Upper lobe of left lung (tissue), 4 donors: ENCODE results near the gene KPNA1.

Source experiments
- POLR2A ChIP-seq, 4 donors: fragments of 450-650 bp; IDR thresholded peaks; one replicate each; pipeline ENCODE4 v1.5.1; 2016 to 2017; ENCODE audit warnings: antibody characterized with exemption in 4 of 4, mild to moderate bottlenecking in 2 of 4
- TF ChIP-seq, protein P1 (sequence below), 6 experiments: fragments of 450-650 bp in 4 of 6; fragments of 200-600 bp in 2 of 6; sonication (generic) in 2 of 6; IDR thresholded peaks; one replicate each; pipeline ENCODE4 v1.5.1; 2016 to 2019; ENCODE audit warnings: antibody characterized with exemption in 6 of 6

DNA sequence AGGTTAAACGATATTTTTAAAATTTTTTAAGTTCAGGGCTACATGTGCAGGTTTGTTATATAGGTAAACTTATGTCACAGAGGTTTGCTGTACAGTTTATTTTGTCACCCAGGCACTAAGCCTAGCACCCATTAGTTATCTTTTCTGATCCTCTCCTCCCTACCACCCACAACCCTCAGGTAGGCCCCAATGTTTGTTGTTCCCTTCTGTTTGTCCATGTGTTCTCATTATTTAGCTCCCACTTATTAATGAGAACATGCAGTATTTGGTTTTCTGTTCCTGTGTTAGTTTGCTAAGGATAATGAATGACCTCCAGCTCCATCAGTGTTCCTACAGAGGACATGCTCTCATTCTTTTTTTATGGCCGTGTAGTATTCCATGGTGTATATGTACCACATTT is 115.8 kb downstream of the KPNA1 start:
- no peak for TF ChIP-seq POLR2A (IDR thresholded peaks at IDR 0.05)
- TF ChIP-seq, protein P1, sequence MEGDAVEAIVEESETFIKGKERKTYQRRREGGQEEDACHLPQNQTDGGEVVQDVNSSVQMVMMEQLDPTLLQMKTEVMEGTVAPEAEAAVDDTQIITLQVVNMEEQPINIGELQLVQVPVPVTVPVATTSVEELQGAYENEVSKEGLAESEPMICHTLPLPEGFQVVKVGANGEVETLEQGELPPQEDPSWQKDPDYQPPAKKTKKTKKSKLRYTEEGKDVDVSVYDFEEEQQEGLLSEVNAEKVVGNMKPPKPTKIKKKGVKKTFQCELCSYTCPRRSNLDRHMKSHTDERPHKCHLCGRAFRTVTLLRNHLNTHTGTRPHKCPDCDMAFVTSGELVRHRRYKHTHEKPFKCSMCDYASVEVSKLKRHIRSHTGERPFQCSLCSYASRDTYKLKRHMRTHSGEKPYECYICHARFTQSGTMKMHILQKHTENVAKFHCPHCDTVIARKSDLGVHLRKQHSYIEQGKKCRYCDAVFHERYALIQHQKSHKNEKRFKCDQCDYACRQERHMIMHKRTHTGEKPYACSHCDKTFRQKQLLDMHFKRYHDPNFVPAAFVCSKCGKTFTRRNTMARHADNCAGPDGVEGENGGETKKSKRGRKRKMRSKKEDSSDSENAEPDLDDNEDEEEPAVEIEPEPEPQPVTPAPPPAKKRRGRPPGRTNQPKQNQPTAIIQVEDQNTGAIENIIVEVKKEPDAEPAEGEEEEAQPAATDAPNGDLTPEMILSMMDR (IDR thresholded peaks at IDR 0.05) = no peak
